Upper lobe of left lung (tissue), 4 donors: ENCODE measurements around the gene ZBTB5.

ENCODE experiments used
- CTCF ChIP-seq, 6 experiments: fragments of 450-650 bp in 4 of 6; fragments of 200-600 bp in 2 of 6; sonication (generic) in 2 of 6; IDR thresholded peaks; one replicate each; pipeline ENCODE4 v1.5.1; 2016 to 2019; ENCODE audit warnings: antibody characterized with exemption in 6 of 6
- EP300 ChIP-seq, 4 donors: sonication (generic); formaldehyde crosslinking; IDR thresholded peaks; one replicate each; pipeline ENCODE4 v1.5.1; 2017; ENCODE audit warnings: antibody characterized with exemption in 4 of 4, control low read depth in 2 of 4

DNA sequence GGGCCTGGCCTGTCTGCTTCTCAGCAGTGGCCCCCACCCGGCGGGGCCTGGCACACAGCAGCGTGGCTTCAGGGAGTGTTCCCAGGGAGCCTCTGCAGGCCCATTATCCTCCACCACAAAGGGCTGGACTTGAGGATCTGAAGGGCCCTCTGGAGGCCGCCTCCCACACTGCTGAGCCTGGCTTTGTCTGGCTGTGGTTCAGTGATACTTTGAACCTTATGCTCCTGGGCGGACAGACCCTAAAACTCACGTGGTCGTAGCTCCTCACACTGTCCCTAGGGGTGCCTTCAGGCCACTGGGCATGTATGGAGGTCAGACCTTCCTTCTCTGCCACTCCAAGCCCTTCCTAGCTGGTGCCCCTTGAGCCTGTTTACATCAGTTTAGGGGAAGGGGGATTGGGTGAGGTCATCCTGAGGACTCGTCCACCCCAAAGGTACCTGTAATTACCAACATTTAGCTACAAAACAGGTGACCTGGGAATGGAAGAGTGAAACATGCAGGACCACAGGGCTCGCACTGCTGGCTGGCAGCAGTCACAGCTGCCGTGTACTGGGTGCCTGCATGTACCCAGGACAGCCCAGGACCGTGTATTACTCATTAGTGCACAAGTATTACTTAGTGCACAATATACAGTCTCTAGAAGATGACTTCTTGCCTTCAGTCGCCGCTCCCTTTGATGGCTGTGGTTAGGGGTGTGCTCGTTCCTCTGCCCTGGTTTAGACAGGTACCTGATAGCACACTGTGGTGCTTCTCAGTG lies 34.2 kb downstream of the ZBTB5 start:
- TF ChIP-seq CTCF (IDR thresholded peaks at IDR 0.05) (no peak), EP300 (IDR thresholded peaks at IDR 0.05) (no peak)
